Breast epithelium (tissue), 4 donors: ENCODE data around the gene FAN1. TPM values are rescaled to one million over a fixed set of nuclear protein-coding genes. Genes with fewer than 3 reads are reported as not detected.

Source experiments
- DNase-seq, 2 donors: peaks; one replicate each; pipeline ENCODE4 v3.0.0-alpha.2; 2019; ENCODE audit warnings: low spot score in 2 of 2
- H3K27ac ChIP-seq, 2 donors: fragments of 200-600 bp; sonication (generic) in 1 of 2; one replicate each; pipeline ENCODE4 v1.5.1; 2016 to 2019; ENCODE audit warnings: mild to moderate bottlenecking in 1 of 2
- H3K27me3 ChIP-seq, 2 donors: fragments of 200-600 bp; sonication (generic) in 1 of 2; one replicate each; pipeline versions ENCODE4 v1.5.1 to v1.6.0; 2017 to 2019; ENCODE audit warnings: control low read depth in 1 of 2, mild to moderate bottlenecking in 1 of 2
- H3K36me3 ChIP-seq: fragments of 200-600 bp; one replicate; pipeline ENCODE4 v1.5.1; 2019
- H3K4me1 ChIP-seq, 2 donors: fragments of 200-600 bp; sonication (generic); one replicate each; pipeline ENCODE4 v1.5.1; 2016 to 2019; ENCODE audit warnings: control low read depth in 1 of 2
- H3K4me3 ChIP-seq, 3 donors: fragments of 200-600 bp; sonication (generic); 1 replicate in 2 of 3; 2 replicates in 1 of 3; pipeline ENCODE4 v1.5.1; 2016 to 2019; ENCODE audit warnings: mild to moderate bottlenecking in 3 of 3, moderate library complexity in 2 of 3
- H3K9me3 ChIP-seq, 2 donors: fragments of 200-600 bp; sonication (generic) in 1 of 2; one replicate each; pipeline ENCODE4 v1.5.1; 2016 to 2019; ENCODE audit warnings: control low read depth in 1 of 2
- CTCF ChIP-seq, 3 donors: fragments of 450-650 bp; IDR thresholded peaks; one replicate each; pipeline ENCODE4 v1.5.1; 2016 to 2017; ENCODE audit warnings: antibody characterized with exemption in 3 of 3, mild to moderate bottlenecking in 3 of 3, moderate library complexity in 3 of 3
- POLR2A ChIP-seq: fragments of 450-650 bp; IDR thresholded peaks from one replicate; pipeline ENCODE4 v1.6.1; 2016; ENCODE audit warnings: antibody characterized with exemption, mild to moderate bottlenecking, moderate library complexity
- POLR2AphosphoS5 ChIP-seq, 3 donors: sonication (generic); formaldehyde crosslinking; IDR thresholded peaks; one replicate each; pipeline ENCODE4 v1.6.1; 2017; ENCODE audit warnings: antibody characterized with exemption in 3 of 3
- intact Hi-C: fragments of 100-400 bp; cut with DNase I; formaldehyde crosslinking; loops from one replicate; pipeline ENCODE4 v1.15.1; 2023; ENCODE audit warnings: low total_unique reads
- total RNA-seq, 3 donors: library from RNA; depleted of rRNA; stranded (reverse); fragments of >200 nt; gene quantifications; one replicate each; pipeline ENCODE4 v1.1.0, GENCODE V29; 2016

FAN1 gene
- total RNA-seq, result 10 to 100 TPM; 13.1 to 20.9 (median 15.4) TPM

GRCh38 chr15:30903497-30904187 is at the start of gene FAN1:
TSS of gene FAN1 (plus strand) at chr15:30903915. CDS start at chr15:30904664, 749 bp downstream.
- peak; percentile 77 to 87 for DNase-seq
- no peak for TF ChIP-seq CTCF (IDR thresholded peaks at IDR 0.05)
- TF ChIP-seq POLR2AphosphoS5 (IDR thresholded peaks at IDR 0.05), result peak; percentile 56 to 80 (median 60)
- Histone ChIP-seq H3K36me3 (no peaks in the 10 kb centered on the region), H3K4me3 (peak within 1 kb of the TSS; percentile 76 to 95 (median 77)), H3K9me3 (no peaks in the 10 kb centered on the region), H3K27ac (peak within 1 kb of the TSS; percentile 53 to 90), H3K4me1 (peaks cover 3 to 14% of the 10 kb centered on the region in 2 donors), H3K27me3 (no peaks in the 10 kb centered on the region)
- intact Hi-C loops, result no loop called here

GRCh38 chr15:30859091-30859874 is 44.4 kb upstream of the FAN1 start:
- DNase-seq, result no peak
- Histone ChIP-seq H3K36me3 (no peaks in the 10 kb centered on the region), H3K9me3 (no peaks in the 10 kb centered on the region), H3K4me1 (no peaks in the 10 kb centered on the region), H3K4me3 (no peak overlapping the region), H3K27ac (no peak overlapping the region), H3K27me3 (no peaks in the 10 kb centered on the region)
- TF ChIP-seq POLR2A (no peak), POLR2AphosphoS5 (IDR thresholded peaks at IDR 0.05) (no peak), CTCF (IDR thresholded peaks at IDR 0.05) (peak in 1 of 3 donors; percentile 25)
- intact Hi-C loops, result no loop called here

DNA sequence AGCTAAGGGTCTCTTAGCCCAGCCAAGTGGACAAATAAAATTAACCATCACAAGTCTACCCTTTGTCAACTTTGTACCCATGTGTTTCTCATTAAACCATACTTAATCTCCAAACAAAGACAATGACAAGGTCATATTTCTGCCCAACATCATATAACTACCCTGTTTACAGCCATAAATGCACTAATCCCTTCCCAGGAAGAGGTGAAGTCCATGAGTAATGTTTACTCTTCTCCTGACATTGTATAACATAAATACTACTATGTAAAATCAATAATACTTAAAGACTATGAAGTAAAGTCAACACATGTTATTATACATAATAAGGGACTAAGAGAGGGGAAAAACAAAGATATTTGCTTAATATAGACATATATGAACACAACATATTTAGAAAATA is 38.5 kb upstream of the FAN1 start:
- Histone ChIP-seq H3K9me3 (no peaks in the 10 kb centered on the region), H3K36me3 (no peaks in the 10 kb centered on the region), H3K4me3 (no peak overlapping the region), H3K27me3 (no peaks in the 10 kb centered on the region), H3K4me1 (no peaks in the 10 kb centered on the region), H3K27ac (no peak overlapping the region)
- intact Hi-C loops, result no loop called here
- no peak for DNase-seq
- TF ChIP-seq POLR2A (no peak), CTCF (IDR thresholded peaks at IDR 0.05) (no peak), POLR2AphosphoS5 (IDR thresholded peaks at IDR 0.05) (no peak)

GRCh38 chr15:30870681-30871080 is 33.0 kb upstream of the FAN1 start:
- no peak overlapping the region for H3K27ac ChIP-seq
- no peak overlapping the region for H3K4me3 ChIP-seq
- H3K27me3 ChIP-seq, result no peaks in the 10 kb centered on the region
- no peaks in the 10 kb centered on the region for H3K4me1 ChIP-seq
- no peaks in the 10 kb centered on the region for H3K9me3 ChIP-seq
- intact Hi-C loops, result no loop called here
- H3K36me3 ChIP-seq, result no peaks in the 10 kb centered on the region
- no peak for TF ChIP-seq POLR2AphosphoS5 (IDR thresholded peaks at IDR 0.05)
- TF ChIP-seq CTCF (IDR thresholded peaks at IDR 0.05), result no peak
- TF ChIP-seq POLR2A, result no peak
- DNase-seq, result no peak

DNA sequence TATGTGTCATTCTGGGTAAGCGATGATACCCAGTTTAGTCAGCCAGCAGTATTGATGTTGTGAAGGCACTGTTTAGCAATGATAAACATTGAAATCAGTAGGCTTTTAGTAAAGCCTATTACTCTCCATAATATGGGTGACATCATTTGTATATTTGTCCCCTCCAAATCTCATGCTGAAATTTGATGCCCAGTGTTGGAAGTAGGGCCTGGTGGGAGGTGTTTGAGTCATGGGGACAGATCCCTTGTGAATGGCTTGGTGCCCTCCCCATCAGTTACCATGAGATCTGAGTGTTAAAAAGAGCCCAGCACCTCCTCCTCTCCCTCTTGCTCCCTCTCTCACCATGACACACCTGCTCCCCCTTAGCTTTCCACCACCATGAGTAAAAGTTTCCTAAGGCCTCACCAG is 31.4 kb upstream of the FAN1 start:
- intact Hi-C loops, result no loop called here
- H3K4me3 ChIP-seq, result no peak overlapping the region
- DNase-seq, result no peak

More for the DNA sequence above, 31.4 kb upstream of the FAN1 start:
- TF ChIP-seq POLR2AphosphoS5 (IDR thresholded peaks at IDR 0.05) (no peak), CTCF (IDR thresholded peaks at IDR 0.05) (no peak), POLR2A (no peak)
- Histone ChIP-seq H3K36me3 (no peaks in the 10 kb centered on the region), H3K27me3 (no peaks in the 10 kb centered on the region), H3K4me1 (no peaks in the 10 kb centered on the region), H3K9me3 (no peaks in the 10 kb centered on the region), H3K27ac (no peak overlapping the region)
